HEK293 (cell line): ENCODE data around the gene ZNF550.

Experiments used
- CTCF ChIA-PET: fragments of 350-600 bp; formaldehyde crosslinking; extraction: SDS; loops from one replicate; lab custom pipeline; 2021; ENCODE audit warnings: antibody characterized with exemption; lab: Yijun Ruan, JAX
- POLR2A ChIA-PET: fragments of 300-600 bp; formaldehyde crosslinking; extraction: SDS; loops from one replicate; lab custom pipeline; 2020; ENCODE audit warnings: antibody characterized with exemption, inconsistent platforms; lab: Yijun Ruan, JAX
- H3K27ac ChIP-seq: fragments of 200-500 bp; sonication (Bioruptor generic); 2 replicates; pipeline ENCODE4 v1.5.1; 2014; ENCODE audit warnings: low read depth, low read length, control low read depth, inconsistent platforms; ENCODE audit errors: extremely low read depth
- H3K36me3 ChIP-seq, 2 experiments: fragments of 200-500 bp in 1 of 2; sonication (Bioruptor generic) in 1 of 2; 1 replicate in 1 of 2; 2 replicates in 1 of 2; pipeline ENCODE4 v1.5.1; 2014 to 2017; ENCODE audit warnings: inconsistent platforms in 2 of 2, low read length in 2 of 2; ENCODE audit not compliant: control insufficient read depth in 2 of 2, insufficient read depth in 1 of 2
- H3K4me1 ChIP-seq: fragments of 200-500 bp; sonication (Bioruptor generic); 2 replicates; pipeline ENCODE4 v1.5.1; 2014; ENCODE audit warnings: mild to moderate bottlenecking, low read length, inconsistent platforms; ENCODE audit not compliant: control insufficient read depth, insufficient read depth
- H3K4me3 ChIP-seq: 2 replicates; pipeline ENCODE4 v1.5.1; 2011; ENCODE audit warnings: low read depth, mild to moderate bottlenecking, control low read depth, low read length, moderate library complexity
- H3K9me3 ChIP-seq: fragments of 200-500 bp; sonication (Bioruptor generic); 2 replicates; pipeline ENCODE4 v1.5.1; 2014; ENCODE audit warnings: low read depth, low read length, inconsistent platforms; ENCODE audit not compliant: control insufficient read depth, insufficient read depth
- KLF8 ChIP-seq: fragments of 450-650 bp; formaldehyde crosslinking; IDR thresholded peaks from 2 replicates; pipeline ENCODE4 v1.5.1; 2016; ENCODE audit warnings: missing biosample characterization, missing genetic modification characterization
- KLF9 ChIP-seq: fragments of 450-650 bp; formaldehyde crosslinking; IDR thresholded peaks from 2 replicates; pipeline ENCODE4 v1.5.1; 2016; ENCODE audit warnings: missing biosample characterization, missing genetic modification characterization, low read depth
- OSR2 ChIP-seq: fragments of 450-650 bp; formaldehyde crosslinking; IDR thresholded peaks from 2 replicates; pipeline ENCODE4 v1.5.1; 2016; ENCODE audit warnings: missing biosample characterization, missing genetic modification characterization
- PRDM4 ChIP-seq: fragments of 450-650 bp; formaldehyde crosslinking; IDR thresholded peaks from 2 replicates; pipeline ENCODE4 v1.5.1; 2017; ENCODE audit warnings: missing biosample characterization, missing genetic modification characterization
- SETDB1 ChIP-seq: IDR thresholded peaks from one replicate; pipeline ENCODE4 v1.6.1; 2017; ENCODE audit warnings: mild to moderate bottlenecking, low read length, moderate library complexity, mixed read lengths; ENCODE audit not compliant: insufficient read length
- SP2 ChIP-seq: fragments of 450-650 bp; formaldehyde crosslinking; IDR thresholded peaks from 2 replicates; pipeline ENCODE4 v1.5.1; 2016; ENCODE audit warnings: missing biosample characterization, missing genetic modification characterization
- WT1 ChIP-seq: fragments of 450-650 bp; formaldehyde crosslinking; IDR thresholded peaks from 2 replicates; pipeline ENCODE4 v1.5.1; 2016; ENCODE audit warnings: missing biosample characterization, missing genetic modification characterization
- ZBTB20 ChIP-seq: fragments of 450-650 bp; formaldehyde crosslinking; IDR thresholded peaks from 2 replicates; pipeline ENCODE4 v1.5.1; 2016; ENCODE audit warnings: missing biosample characterization, missing genetic modification characterization
- ZNF157 ChIP-seq: fragments of 450-650 bp; formaldehyde crosslinking; IDR thresholded peaks from 2 replicates; pipeline ENCODE4 v1.5.1; 2016; ENCODE audit warnings: missing biosample characterization, missing genetic modification characterization
- ZNF18 ChIP-seq: fragments of 450-650 bp; formaldehyde crosslinking; IDR thresholded peaks from 2 replicates; pipeline ENCODE4 v1.5.1; 2016; ENCODE audit warnings: missing biosample characterization, missing genetic modification characterization
- ZNF2 ChIP-seq: fragments of 450-650 bp; formaldehyde crosslinking; IDR thresholded peaks from 2 replicates; pipeline ENCODE4 v1.5.1; 2016; ENCODE audit warnings: missing biosample characterization, missing genetic modification characterization
- ZNF449 ChIP-seq: fragments of 450-650 bp; formaldehyde crosslinking; IDR thresholded peaks from 2 replicates; pipeline ENCODE4 v1.5.1; 2017; ENCODE audit warnings: missing biosample characterization, mild to moderate bottlenecking, missing genetic modification characterization, moderate library complexity
- ZNF473 ChIP-seq: fragments of 450-650 bp; formaldehyde crosslinking; IDR thresholded peaks from 2 replicates; pipeline ENCODE4 v1.5.1; 2017; ENCODE audit warnings: missing biosample characterization, missing genetic modification characterization
- ZNF501 ChIP-seq: fragments of 450-650 bp; formaldehyde crosslinking; IDR thresholded peaks from 2 replicates; pipeline ENCODE4 v1.5.1; 2016; ENCODE audit warnings: missing biosample characterization, missing genetic modification characterization
- ZNF518A ChIP-seq: fragments of 450-650 bp; formaldehyde crosslinking; conservative IDR thresholded peaks from 2 replicates; pipeline ENCODE4 v1.5.1; 2016; ENCODE audit warnings: low read depth, missing biosample characterization, missing genetic modification characterization
- ZNF600 ChIP-seq: fragments of 450-650 bp; formaldehyde crosslinking; IDR thresholded peaks from 2 replicates; pipeline ENCODE4 v1.5.1; 2016; ENCODE audit warnings: missing biosample characterization, missing genetic modification characterization
- ZNF654 ChIP-seq: fragments of 450-650 bp; formaldehyde crosslinking; IDR thresholded peaks from 2 replicates; pipeline ENCODE4 v1.5.1; 2016; ENCODE audit warnings: low read depth, missing biosample characterization, missing genetic modification characterization
- ZNF692 ChIP-seq: fragments of 450-650 bp; formaldehyde crosslinking; IDR thresholded peaks from 2 replicates; pipeline ENCODE4 v1.5.1; 2016; ENCODE audit warnings: missing biosample characterization, missing genetic modification characterization
- ZNF76 ChIP-seq: fragments of 450-650 bp; formaldehyde crosslinking; IDR thresholded peaks from 2 replicates; pipeline ENCODE4; 2016; ENCODE audit warnings: low read depth, missing biosample characterization, missing genetic modification characterization, borderline replicate concordance

ZNF550 gene

GRCh38 chr19:57559404-57560025 is at the start of gene ZNF550 (continued):
- TF ChIP-seq PRDM4 (tag by site-specific recombination): no peak
- no peak for TF ChIP-seq OSR2
- TF ChIP-seq ZNF692: peak; percentile 48
- no peak for TF ChIP-seq ZNF157 (tag by site-specific recombination)
- TF ChIP-seq KLF8 (tag by site-specific recombination): peak; percentile 88
- peak; percentile 90 for TF ChIP-seq ZNF449
- peak; percentile 65 for TF ChIP-seq ZNF501 (tag by site-specific recombination)
- peak; percentile 57 for TF ChIP-seq ZNF76
- no peak for TF ChIP-seq ZNF654
- TF ChIP-seq ZBTB20: peak; percentile 83
- TF ChIP-seq ZNF600 (tag by site-specific recombination): peak; percentile 52
- peak; percentile 25; the same call in 1 of the 2 replicates for TF ChIP-seq WT1 (tag by site-specific recombination)
- peak; percentile 83 for TF ChIP-seq SP2 (tag by site-specific recombination)
- TF ChIP-seq ZNF518A (tag by site-specific recombination): peak; percentile 91
- TF ChIP-seq ZNF473: no peak
- peak; percentile 95 for TF ChIP-seq KLF9 (tag by site-specific recombination)

- Histone ChIP-seq H3K9me3 (peaks cover 2% of the 10 kb centered on the region; the same call in 1 of the 2 replicates), H3K27ac (no peak overlapping the region), H3K36me3 (peaks cover 39 to 70% of the 10 kb centered on the region in 2 experiments), H3K4me3 (no peak overlapping the region), H3K4me1 (no peaks in the 10 kb centered on the region)
- ChIA-PET CTCF (no interaction called here), POLR2A (interaction anchor here (0.5 kb wide), 1 partner anchor 250 kb away, joined by 4 read pairs; no protein-coding TSS in a partner anchor)
- TF ChIP-seq SETDB1 (peak; percentile 63), ZNF18 (tag by site-specific recombination) (peak; percentile 56; the same call in 1 of the 2 replicates), ZNF2 (tag by site-specific recombination) (no peak)
Measured at GRCh38 chr19:57606931-57607330, 47.3 kb upstream of the ZNF550 start.
